K562 (cell line): ENCODE measurements around the gene MLYCD. TPM values are rescaled to one million over a fixed set of nuclear protein-coding genes. Genes with fewer than 3 reads are reported as not detected.
A peak's percentile ranks its signal among the peaks of the same experiment; 100 is the strongest.

Experiments
- FIP1L1 ChIP-seq: fragments of 200-400 bp; formaldehyde crosslinking; IDR thresholded peaks from 2 replicates; pipeline ENCODE4 v1.6.1; 2018; ENCODE audit warnings: mild to moderate bottlenecking, low read depth, low read length; ENCODE audit not compliant: poor library complexity, severe bottlenecking
- IRF2 ChIP-seq: sonication (generic); formaldehyde crosslinking; IDR thresholded peaks from 2 replicates; pipeline ENCODE4 v1.8.1; 2022; ENCODE audit warnings: mild to moderate bottlenecking, missing genetic modification reagents
- KDM4B ChIP-seq, 2 experiments: fragments of 450-650 bp in 1 of 2; sonication (generic) in 1 of 2; IDR thresholded peaks; 2 replicates each; pipeline ENCODE4 v1.6.1; 2016 to 2017; ENCODE audit warnings: borderline replicate concordance in 2 of 2, antibody characterized with exemption in 1 of 2, low read depth in 1 of 2, mild to moderate bottlenecking in 1 of 2
- NR2C2 ChIP-seq, 2 experiments: fragments of 200-800 bp in 1 of 2; sonication (Bioruptor generic) in 1 of 2; sonication (generic) in 1 of 2; formaldehyde crosslinking in 1 of 2; IDR thresholded peaks; 2 replicates each; pipeline versions ENCODE4 v1.6.1 to v1.8.0; 2016 to 2022; ENCODE audit warnings: mild to moderate bottlenecking in 1 of 2, missing compliant biosample characterization in 1 of 2, missing genetic modification characterization in 1 of 2, missing genetic modification reagents in 1 of 2
- NR3C1 ChIP-seq: sonication (generic); formaldehyde crosslinking; IDR thresholded peaks from 2 replicates; pipeline ENCODE4 v1.8.1; 2022; ENCODE audit warnings: missing genetic modification reagents
- NR4A1 ChIP-seq, 2 experiments: fragments of 250-450 bp in 1 of 2; fragments of 450-650 bp in 1 of 2; sonication (Bioruptor Pico) in 1 of 2; IDR thresholded peaks; 2 replicates each; pipeline versions ENCODE4 v1.4.0 to v1.6.1; 2016 to 2020; ENCODE audit warnings: mild to moderate bottlenecking in 2 of 2, missing compliant biosample characterization in 1 of 2, missing genetic modification characterization in 1 of 2, moderate library complexity in 1 of 2
- RHOXF2B ChIP-seq: fragments of 250-450 bp; sonication (Bioruptor Pico); conservative IDR thresholded peaks from 2 replicates; pipeline ENCODE4 v1.5.1; 2021
- ZNF184 ChIP-seq: sonication (generic); formaldehyde crosslinking; IDR thresholded peaks from 2 replicates; pipeline ENCODE4 v1.5.0; 2020; ENCODE audit warnings: missing genetic modification reagents
- ZNF354B ChIP-seq: fragments of 250-450 bp; sonication (Bioruptor Pico); IDR thresholded peaks from 2 replicates; pipeline ENCODE4 v1.4.0; 2020
- ZNF398 ChIP-seq: fragments of 250-450 bp; sonication (Bioruptor Pico); IDR thresholded peaks from 2 replicates; pipeline ENCODE4 v1.8.0; 2021; ENCODE audit warnings: moderate library complexity, mild to moderate bottlenecking, inconsistent platforms
- polyA plus RNA-seq, 8 experiments: library from polyadenylated mRNA; depleted of rRNA in 4 of 8; stranded (reverse) in 5 of 8; unstranded in 3 of 8; fragments of >200 nt; fragmentation: Nextera tagmentation in 2 of 8; fragmentation: Illumina TruSeq in 1 of 8; extraction: Ambion mirVana in 2 of 8; extraction: Trizol in 1 of 8; gene quantifications; 2 replicates each; pipeline versions ENCODE4 v1.2.1 to v1.2.3, GENCODE V29; 2011 to 2014; ENCODE audit warnings: inconsistent platforms in 1 of 8, missing spikeins in 1 of 8
- total RNA-seq, 7 experiments: library from RNA; depleted of rRNA in 6 of 7; stranded (reverse); fragments of >200 nt in 6 of 7; fragmentation: Illumina TruSeq in 2 of 7; extraction: Trizol in 2 of 7; gene quantifications; 2 replicates each; pipeline versions ENCODE4 v1.2.1 to v1.2.3, GENCODE V29; 2011 to 2021; ENCODE audit warnings: low replicate concordance in 1 of 7
- TF ChIP-seq, protein P1 (sequence below), 2 experiments: fragments of 450-650 bp; IDR thresholded peaks; 2 replicates each; pipeline ENCODE4 v1.6.1; 2016; ENCODE audit warnings: mild to moderate bottlenecking in 2 of 2, borderline replicate concordance in 1 of 2, low read depth in 1 of 2, moderate library complexity in 1 of 2
- TF ChIP-seq, protein P2 (sequence below): fragments of 150-350 bp; conservative IDR thresholded peaks from 2 replicates; pipeline ENCODE4 v1.6.1; 2014; ENCODE audit warnings: low read length

Gene MLYCD
- total and polyA plus RNA-seq, 9 of the 15 experiments (the other 6 are each of a cell fraction or from before 2014, with no cell fraction given), result 0.15 to 2.0 (median 1.0) TPM

DNA sequence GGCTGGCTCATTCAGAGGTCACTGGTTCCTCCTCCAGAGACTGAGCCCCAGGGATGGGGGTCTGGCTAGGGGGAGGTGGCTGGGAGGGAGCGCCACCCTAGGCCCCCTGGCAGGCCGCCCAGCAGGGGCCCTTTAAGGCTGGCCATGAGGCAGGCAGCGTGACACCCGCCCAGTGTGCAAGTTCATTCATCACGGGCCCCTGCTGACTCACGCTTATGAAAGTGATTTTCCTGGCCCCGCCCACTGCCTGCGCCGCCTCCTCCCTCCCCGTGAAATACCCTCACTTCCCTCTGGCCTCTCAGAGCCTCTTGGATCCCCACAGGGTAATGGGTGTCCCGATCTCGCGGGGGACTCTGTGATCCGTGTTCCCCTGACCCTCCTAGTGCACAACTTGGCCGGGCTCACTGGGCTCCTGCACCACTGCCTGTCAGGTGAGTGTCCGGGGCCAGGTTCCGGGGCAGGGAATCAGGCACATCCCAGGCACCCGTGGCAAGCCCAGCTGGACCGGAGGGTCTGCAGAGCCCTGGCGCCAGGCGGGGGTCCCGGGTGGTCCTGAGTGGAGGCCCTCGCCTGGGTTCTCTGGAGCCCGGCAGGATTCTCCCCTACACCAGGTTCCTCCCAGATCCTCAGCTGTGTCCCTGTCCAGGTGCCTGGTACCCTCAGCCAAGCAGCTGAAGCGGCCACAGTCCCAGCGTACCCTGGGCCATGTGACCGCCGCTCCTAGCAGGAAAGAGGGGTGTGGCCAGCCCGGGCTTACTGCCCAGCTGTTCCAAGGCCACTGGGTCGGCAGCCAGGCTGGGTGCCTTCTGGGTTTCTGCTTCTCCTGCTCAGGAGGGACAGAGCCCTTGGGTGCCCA is 54.3 kb downstream of the MLYCD start, which contains the start of gene OSGIN1 (continued):
- TF ChIP-seq, protein P1, sequence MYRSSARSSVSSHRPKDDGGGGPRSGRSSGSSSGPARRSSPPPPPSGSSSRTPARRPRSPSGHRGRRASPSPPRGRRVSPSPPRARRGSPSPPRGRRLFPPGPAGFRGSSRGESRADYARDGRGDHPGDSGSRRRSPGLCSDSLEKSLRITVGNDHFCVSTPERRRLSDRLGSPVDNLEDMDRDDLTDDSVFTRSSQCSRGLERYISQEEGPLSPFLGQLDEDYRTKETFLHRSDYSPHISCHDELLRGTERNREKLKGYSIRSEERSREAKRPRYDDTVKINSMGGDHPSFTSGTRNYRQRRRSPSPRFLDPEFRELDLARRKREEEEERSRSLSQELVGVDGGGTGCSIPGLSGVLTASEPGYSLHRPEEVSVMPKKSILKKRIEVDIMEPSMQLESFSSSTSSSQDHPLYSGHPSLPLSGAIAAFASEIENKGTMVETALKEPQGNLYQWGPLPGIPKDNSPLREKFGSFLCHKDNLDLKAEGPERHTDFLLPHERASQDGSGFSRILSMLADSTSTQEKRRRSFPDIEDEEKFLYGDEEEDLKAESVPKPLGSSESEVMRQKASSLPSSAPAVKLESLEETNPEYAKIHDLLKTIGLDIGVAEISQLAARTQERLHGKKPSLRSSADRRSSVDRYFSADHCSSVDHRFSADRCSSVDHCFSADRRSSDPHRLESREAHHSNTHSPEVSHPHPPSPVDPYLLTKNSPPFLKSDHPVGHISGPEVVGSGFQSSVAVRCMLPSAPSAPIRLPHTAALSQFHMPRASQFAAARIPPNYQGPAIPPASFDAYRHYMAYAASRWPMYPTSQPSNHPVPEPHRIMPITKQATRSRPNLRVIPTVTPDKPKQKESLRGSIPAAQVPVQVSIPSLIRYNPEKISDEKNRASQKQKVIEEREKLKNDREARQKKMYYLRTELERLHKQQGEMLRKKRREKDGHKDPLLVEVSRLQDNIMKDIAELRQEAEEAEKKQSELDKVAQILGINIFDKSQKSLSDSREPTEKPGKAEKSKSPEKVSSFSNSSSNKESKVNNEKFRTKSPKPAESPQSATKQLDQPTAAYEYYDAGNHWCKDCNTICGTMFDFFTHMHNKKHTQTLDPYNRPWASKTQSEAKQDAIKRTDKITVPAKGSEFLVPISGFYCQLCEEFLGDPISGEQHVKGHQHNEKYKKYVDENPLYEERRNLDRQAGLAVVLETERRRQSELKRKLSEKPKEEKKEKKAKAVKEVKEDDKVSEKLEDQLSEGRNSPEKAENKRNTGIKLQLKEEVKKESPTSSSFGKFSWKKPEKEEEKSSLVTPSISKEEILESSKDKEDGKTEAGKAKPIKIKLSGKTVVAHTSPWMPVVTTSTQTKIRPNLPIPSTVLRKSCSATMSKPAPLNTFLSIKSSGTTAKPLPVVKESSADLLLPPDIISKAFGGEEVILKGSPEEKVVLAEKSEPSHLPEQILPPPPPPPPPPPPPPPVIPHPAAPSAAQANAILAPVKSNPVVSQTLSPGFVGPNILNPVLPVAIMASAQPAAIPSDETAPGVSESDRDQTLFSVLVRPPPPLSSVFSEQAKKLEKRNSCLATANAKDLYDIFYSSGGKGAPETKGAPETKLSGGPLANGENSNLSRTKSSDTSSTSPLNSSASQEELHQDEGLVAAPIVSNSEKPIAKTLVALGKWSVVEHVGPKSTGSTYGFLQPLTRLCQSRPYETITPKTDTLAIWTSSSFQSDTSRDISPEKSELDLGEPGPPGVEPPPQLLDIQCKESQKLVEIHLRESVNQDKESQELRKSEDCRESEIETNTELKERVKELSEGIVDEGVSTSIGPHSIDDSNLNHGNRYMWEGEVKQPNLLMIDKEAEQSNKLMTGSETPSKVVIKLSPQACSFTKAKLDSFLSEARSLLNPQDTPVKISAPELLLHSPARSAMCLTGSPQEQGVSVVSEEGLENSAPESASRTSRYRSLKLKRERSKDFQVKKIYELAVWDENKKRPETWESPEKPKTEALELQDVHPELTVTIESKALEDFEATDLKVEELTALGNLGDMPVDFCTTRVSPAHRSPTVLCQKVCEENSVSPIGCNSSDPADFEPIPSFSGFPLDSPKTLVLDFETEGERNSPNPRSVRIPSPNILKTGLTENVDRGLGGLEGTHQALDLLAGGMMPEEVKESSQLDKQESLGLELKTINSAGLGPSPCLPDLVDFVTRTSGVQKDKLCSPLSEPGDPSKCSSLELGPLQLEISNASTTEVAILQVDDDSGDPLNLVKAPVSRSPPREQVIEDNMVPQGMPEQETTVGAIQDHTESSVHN (IDR thresholded peaks at IDR 0.05; ENCODE audit: borderline replicate concordance in 1 of 2, low read depth in 1 of 2), result peak in 1 of 2 experiments; percentile 69; a peak in 2 of 4 replicates
- no peak for TF ChIP-seq FIP1L1
- TF ChIP-seq ZNF354B, result no peak
- no peak for TF ChIP-seq NR4A1 (CRISPR knock-in tag; IDR thresholded peaks at IDR 0.05)
- TF ChIP-seq NR4A1 (tag; IDR thresholded peaks at IDR 0.05), result no peak; the same call in 1 of the 2 replicates
- TF ChIP-seq RHOXF2B, result no peak
- no peak for TF ChIP-seq NR3C1
- TF ChIP-seq IRF2 (CRISPR knock-in tag), result no peak
- TF ChIP-seq ZNF184 (CRISPR knock-in tag), result no peak
- TF ChIP-seq NR2C2 (CRISPR knock-in tag; IDR thresholded peaks at IDR 0.05), result no peak
- no peak; the same call in 1 of the 2 replicates for TF ChIP-seq NR2C2 (tag; IDR thresholded peaks at IDR 0.05)
- no peak for TF ChIP-seq ZNF398
- TF ChIP-seq KDM4B (IDR thresholded peaks at IDR 0.05; ENCODE audit: borderline replicate concordance in 2 of 2, low read depth in 1 of 2), result no peak
- TF ChIP-seq, protein P2, sequence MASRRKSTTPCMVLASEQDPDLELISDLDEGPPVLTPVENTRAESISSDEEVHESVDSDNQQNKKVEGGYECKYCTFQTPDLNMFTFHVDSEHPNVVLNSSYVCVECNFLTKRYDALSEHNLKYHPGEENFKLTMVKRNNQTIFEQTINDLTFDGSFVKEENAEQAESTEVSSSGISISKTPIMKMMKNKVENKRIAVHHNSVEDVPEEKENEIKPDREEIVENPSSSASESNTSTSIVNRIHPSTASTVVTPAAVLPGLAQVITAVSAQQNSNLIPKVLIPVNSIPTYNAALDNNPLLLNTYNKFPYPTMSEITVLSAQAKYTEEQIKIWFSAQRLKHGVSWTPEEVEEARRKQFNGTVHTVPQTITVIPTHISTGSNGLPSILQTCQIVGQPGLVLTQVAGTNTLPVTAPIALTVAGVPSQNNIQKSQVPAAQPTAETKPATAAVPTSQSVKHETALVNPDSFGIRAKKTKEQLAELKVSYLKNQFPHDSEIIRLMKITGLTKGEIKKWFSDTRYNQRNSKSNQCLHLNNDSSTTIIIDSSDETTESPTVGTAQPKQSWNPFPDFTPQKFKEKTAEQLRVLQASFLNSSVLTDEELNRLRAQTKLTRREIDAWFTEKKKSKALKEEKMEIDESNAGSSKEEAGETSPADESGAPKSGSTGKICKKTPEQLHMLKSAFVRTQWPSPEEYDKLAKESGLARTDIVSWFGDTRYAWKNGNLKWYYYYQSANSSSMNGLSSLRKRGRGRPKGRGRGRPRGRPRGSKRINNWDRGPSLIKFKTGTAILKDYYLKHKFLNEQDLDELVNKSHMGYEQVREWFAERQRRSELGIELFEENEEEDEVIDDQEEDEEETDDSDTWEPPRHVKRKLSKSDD, result no peak
